LNCAP (cell line): ENCODE data around the gene NPIPB2.

Experiments
- CTCF ChIP-seq: fragments of 450-650 bp; IDR thresholded peaks from 2 replicates; pipeline ENCODE4 v1.5.1; 2017; ENCODE audit warnings: mild to moderate bottlenecking

NPIPB2 gene

GRCh38 chr16:11892761-11893160 is 49.1 kb downstream of the NPIPB2 start:
- no peak for TF ChIP-seq CTCF

GRCh38 chr16:11890231-11890965 is 51.4 kb downstream of the NPIPB2 start:
- no peak for TF ChIP-seq CTCF

DNA sequence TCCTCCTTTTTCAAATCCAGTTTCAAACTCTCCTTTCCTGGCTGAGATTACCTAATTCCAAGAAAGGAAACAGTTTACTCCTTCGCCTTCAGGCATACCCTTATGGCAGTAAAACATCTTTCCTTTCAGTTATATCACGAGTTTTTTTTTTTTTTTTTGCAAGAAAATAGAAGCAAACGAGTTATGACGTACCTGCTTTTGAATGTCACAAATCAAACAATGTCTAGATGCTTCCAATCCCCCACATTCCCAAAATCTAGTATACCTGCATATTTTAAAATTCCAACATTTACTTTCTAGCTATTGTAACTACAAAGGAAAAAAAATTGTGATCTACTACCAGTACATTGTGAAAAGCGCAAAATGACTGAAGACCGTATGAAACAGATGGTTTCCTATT is 55.0 kb downstream of the NPIPB2 start:
- TF ChIP-seq CTCF: no peak

GRCh38 chr16:11884035-11884434 is 57.8 kb downstream of the NPIPB2 start:
- TF ChIP-seq CTCF: no peak

GRCh38 chr16:11880007-11880406 is 61.8 kb downstream of the NPIPB2 start:
- TF ChIP-seq CTCF: no peak

DNA sequence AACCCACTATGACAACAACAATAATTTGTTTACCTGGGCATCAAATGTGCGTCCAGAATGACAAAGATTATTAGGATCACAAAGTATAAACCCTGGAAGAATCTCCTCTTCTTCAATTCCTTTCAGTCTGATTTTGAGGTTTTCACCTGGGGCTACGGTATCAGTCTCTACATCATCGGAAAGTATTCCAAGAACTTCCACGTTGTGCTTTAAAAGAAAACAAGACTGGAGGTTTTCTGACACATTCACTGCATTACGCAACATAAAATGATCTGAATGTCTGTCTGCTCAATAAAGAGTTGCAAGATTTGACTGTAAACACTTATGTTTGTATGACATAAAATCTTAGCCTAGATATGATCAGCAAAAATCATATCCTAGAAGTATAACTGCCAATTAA is 64.5 kb downstream of the NPIPB2 start:
- TF ChIP-seq CTCF: no peak
